NOMO-1 treated with dmso at 0.1 percent for 144 hours (cell line): Measurements from ENCODE around the gene SLC17A9.
A peak's percentile ranks its signal among the peaks of the same experiment; 100 is the strongest.
"Not testable (repeated sequence)": the region's sequence is repeated elsewhere in the genome, so short reads cannot be mapped to it uniquely, and the experiment has no call there.

Experiments used
- DNase-seq: peaks from one replicate; lab custom pipeline; 2025; ENCODE audit not compliant: unreplicated experiment; lab: John Stamatoyannopoulos, UW

Gene SLC17A9

DNA sequence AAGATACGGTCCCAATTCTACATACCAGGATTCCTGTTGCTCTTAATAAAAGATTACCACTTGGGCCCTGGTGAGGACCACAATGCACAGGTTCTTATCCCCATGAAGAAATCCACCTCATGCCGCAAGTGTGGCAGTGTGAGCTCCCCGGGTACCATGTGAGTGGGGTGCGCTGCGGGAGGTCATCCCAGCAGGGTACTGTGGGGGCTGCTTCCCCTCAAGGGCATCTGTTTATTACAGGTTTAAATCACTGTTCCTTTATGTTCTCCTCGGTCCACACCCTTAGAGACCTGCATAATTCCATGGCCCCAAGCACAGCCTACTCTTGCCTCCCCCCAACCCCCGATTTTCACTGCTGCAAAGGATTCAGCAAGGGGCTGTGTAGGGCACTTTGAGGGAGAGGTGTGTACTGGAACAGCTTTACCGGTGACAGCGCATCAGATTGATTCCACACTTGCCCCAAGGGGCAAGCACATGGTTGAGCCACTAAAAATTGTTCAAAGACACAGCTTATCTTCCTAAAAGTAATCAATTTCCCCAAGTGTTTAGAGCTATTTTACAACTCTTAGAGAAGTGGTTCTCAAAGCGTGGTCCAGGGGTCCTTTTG lies 32.4 kb upstream of the SLC17A9 start:
- no peak for DNase-seq

DNA sequence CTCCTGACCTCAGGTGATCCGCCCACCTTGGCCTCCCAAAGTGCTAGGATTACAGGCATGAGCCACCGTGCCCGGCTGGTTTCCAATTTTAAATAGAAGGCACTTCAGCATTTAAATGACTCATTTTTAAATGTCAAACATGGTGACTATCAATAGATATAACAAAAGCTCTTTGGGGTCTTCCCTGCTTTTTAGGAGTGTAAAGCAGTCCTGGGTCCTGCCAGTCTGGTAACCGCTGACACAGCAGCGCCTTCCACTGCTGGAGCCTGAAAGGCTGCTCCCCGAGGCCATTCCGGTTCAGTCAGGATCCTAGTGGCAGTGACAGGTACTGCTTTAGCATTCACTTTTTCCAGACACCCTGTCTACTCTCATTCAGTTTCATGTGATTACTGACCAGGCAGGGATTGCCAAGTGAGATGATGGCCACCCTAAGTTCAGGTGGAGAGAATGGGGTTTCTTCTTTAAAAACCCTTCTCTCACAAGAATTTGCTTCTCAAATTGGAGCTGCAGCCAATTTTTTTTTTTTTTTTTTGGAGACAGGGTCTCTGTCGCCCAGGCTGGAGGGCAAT lies 31.3 kb upstream of the SLC17A9 start:
- DNase-seq, result no peak

DNA sequence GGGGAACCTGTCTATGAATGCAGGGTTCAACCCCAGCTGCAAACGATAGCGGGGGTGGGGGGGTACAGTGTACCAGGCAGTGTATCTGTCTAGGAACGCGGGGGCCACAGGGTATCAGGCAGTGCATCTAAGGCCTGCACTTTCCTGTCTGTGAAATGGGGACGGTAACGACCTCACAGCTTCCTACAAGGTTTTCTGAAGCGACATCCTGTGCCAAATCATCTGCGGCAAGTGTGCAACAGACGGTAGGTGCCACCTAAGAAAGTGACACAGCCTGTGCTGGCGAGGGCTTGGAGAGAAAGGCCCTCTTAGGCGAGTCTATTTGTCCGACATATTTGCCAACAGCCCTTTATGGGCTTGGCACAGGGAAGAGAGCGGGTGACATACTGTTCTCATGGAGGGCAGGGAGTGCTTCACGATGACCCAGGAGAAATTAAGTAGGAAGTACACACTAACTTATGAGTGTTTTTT lies 30.0 kb upstream of the SLC17A9 start:
- DNase-seq, result no peak

DNA sequence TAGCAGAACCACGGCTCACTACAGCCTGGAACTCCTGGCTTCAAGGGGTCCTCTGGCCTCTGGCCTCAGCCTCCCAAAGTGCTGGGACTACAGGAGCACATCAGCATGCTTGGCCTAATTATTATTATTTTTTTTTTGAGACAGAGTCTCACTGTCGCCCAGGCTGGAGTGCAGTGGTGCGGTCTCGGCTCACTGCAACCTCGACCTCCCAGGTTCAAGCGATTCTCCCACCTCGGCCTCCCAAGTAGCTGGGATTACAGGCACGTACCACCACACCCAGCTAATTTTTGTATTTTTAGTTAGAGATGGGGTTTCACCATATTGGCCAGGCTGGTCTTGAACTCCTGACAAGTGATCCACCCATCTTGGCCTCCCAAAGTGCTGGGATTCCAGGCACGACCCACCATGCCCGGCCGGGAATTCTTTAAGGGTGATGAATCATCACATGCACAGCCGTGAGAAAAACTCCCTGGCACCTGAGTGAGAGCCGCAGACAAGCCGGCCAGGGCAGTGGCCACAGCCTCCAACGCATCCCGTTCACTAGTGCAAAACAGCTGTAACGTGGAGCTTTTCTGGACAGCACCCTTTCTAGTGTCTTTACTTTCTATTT lies 29.3 kb upstream of the SLC17A9 start:
- DNase-seq, result not testable (repeated sequence)

DNA sequence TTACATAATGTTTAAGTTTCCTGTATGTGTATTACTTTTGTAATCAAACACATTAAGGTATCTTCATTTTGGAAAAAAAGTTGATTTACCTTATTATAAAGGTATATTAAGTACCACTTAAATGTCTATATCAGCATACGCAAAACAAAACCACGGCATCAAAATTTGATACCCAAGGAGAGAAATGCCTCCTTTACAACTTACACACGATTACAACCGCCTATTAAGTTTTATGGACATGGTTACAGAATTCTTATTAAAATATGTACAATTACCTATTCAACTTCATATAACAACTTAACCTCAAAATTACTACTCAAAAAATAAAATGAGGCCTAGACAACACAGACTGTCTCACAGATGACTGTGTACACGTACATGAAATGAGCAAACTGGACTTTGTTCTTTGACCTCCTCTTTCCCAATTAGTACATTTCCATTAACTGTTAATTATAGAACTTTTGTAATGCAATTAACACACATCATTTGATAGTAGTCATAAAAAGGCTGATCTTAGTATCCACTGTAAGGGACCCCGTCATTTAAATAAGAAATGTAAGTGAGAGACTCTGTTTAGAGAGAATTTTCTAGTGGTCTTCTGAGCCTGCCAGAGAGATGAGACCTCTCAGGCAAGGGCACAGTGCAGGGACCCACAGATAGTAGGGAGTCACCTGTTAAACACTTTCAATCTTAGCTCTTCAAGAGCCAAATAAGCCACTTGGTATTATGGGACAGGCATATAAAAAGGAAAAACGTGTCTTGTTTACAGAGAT lies 28.7 kb upstream of the SLC17A9 start:
- no peak for DNase-seq

DNA sequence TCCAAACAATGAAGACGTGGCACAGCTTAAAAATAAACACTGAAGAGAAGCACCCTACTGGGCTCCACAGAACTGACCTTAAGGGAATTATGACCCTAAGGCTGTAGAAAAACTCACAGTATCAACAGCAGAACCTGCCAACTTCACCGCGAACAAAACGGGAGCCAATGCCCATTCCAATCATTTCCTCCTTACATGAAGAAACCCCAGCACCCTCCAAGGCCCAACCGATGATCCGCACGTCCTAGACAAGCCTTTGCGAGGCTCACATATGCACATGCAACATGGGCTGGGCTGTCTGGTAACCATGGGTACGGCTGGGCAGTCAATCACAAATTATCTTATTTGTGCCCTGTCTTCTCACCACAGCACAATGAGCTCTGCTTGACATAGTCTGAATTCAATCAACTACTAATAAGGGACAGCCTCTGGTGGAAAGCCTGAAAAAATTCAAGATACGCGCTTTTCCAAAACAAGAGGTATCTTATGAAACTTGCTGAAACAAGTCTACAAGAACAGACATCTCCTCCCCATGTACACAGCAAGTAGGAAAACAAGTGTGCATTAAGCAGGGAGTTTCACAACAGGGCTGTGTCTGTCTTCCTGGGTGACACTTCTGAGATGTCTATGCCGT lies 27.9 kb upstream of the SLC17A9 start:
- no peak for DNase-seq

DNA sequence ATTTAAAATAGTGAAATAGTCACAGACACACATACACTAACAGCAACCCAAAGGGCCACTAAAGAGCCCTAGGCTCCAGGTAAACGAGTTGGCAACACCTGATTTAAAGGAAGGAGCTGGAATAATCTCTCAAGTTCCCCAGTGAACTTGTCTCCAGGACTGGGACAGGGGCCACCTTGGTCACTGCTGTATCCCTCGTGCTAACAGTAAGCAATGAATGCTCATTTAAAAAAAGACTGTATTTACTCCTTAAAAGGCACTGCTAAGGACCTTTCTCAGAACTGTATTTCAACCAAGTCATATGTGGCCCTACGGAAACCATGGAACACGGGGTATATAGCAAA lies 27.5 kb upstream of the SLC17A9 start:
- DNase-seq, result no peak

DNA sequence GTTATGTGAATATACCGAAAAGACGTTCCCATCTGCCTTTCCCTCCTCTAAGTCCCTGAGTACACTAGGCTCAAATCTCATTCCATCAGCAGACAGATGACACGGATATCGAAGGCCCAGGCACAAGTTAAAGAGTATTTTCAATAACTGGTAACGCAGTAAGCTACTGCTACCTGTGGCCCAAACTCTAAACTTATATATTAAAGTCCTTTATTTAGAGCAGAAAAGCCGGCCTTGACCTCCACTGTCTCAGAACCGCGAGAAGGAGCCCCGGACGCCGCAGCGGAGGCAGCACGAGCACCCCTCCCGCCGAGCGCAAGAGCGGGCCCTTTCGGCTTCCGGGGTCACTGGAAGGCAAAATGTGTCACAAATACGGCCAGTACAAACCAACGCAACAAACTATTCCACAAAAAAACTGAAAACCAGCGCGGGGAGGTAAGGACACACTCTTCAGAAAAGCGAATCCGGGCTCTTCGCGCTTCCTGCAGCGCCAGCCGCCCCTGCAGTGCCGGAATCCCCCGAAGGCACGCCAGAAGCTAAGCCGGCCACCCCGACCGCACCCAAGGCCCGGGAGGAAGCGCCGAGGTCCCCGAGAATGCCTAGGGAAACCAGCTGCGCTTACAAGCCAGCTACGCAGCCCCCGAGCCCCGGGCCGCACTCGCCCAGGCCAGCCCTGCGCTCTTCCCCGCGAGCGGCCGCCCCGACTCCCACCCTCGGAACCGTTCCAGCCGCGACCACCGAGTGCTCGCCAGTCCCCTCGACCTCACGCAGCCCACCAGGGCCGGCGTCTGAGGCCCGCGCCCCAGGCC lies 26.9 kb upstream of the SLC17A9 start:
- DNase-seq, result no peak

DNA sequence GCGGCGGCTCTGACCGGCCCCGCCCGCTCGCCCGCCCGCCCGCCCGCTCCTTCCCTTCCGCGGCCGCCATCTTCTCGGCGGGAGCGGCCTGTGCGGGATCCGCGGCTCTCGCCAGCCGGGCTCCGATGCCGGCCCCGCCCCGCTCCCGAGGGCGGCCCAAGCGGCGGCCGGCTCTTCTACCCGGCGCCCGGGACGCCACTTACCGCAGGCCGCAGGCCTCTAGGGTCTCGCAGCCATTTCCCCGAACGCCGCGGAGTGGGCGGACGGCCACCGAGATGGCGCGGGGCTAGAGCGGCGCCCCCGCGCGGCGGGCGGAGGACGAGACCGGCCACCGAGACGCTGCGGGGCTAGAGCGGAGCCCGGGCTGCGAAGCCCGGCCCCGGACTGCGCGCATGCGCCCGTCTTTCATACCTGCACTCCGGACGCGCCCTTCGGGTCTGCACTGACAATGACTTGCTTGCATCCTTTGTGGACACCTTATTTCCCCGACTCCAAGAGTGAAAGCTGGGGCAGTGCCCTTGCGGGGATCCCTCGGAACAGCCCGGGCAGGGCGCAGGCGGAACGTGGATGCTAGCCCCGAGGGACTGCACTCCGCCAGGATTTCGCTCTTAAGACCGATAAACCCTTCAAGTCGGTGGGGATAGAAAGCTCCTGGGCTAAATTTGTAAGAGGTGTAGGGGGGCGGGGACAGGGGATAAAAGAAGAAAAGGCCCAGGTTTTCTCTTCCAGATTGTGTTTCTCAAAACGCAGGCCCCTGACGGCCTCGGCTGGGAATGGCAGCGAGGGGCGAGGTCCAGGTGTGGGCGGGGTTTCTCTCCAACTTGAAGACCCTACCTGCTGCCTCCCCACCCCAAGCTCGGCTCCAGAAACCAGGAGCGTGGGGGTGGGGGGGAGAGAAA lies 26.0 kb upstream of the SLC17A9 start, which contains the start of gene DIDO1:
Gene DIDO1 (minus strand): TSS at position 277 of the 899 bp plus-strand sequence.
- peak; percentile 91 for DNase-seq

DNA sequence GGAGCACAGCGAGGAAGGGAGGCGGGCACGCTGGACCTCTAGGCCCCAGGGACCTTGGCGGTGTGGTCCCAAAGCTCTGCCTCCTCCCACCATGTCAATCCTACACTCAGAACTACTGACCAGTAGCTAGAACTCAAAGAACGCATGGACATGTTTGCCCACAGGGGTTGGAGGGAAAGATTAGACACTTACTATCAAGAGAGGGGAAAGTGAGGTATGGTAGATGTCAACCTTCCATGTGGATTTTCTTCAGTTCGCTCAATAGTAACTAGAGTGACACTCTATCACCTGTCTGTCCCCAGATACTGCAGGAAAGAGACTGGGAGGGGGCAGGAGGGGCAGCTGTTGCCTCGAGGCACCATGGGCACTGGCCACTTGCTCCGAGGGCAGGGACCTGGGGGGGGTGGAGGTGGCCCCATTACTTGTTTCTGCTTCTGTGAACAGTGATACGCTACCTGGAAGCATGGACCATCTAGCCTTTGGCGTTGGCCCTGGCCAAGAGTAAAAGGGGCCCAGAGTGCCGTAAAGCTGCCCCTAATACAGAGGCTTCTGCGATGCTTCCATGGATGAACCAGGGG lies 25.3 kb upstream of the SLC17A9 start:
- DNase-seq, result no peak

DNA sequence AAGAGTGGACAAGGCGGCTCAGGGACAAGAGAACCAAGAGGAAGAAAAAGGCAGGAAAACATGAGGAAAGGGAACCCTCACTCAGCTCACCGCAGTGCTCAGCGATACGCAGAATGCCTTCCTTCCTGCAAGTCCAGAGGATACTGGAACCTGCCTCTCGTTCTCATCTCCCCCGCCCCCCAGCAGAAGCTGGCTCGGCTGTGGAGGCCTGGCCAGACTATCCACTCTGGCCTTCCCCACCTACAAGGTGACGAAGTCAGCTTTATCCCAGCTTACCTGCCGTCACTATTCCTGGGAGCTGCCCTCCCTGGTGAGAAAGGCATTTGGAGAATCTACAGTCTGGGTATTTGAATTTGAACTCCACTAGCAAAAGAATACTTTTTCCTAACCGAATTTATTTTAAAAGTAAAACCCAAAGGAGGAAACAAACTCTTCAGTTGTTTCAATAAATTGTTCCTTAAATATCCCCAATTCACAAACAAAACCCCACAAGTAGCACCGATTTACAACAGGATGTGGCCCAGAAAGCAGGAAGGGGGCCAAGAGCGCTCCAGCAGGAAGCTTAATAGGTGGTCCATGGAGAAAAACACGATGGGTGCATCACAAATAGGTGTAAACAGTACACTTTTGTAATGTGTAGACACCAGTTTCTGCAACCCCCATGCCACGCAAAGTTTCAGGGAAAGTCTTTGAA lies 24.1 kb upstream of the SLC17A9 start:
- DNase-seq, result no peak

DNA sequence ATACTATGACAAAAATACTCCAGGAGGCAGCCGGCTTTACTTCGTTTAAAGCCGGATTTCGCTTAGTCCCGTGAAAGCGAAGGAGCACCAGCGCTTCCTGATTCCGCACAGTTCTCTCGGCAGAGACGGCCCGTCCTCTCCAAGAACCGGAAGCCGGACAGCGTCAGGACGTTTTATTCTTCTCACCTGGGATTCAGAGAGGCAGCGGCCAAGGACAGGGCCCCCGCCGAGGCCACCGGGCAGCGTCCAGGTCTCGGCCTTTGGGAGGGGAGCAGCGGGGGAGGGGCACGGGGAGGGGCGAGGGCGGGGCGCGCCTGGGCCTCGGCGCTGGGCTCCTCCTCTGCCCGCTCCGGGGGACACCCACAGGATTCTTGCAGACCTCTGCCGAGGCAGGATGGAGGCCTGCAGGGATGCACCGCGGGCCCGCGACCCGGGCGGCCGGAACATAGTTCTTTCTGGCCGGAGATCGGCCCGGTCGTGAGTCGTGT lies 23.4 kb upstream of the SLC17A9 start:
- DNase-seq, result peak; percentile 22

DNA sequence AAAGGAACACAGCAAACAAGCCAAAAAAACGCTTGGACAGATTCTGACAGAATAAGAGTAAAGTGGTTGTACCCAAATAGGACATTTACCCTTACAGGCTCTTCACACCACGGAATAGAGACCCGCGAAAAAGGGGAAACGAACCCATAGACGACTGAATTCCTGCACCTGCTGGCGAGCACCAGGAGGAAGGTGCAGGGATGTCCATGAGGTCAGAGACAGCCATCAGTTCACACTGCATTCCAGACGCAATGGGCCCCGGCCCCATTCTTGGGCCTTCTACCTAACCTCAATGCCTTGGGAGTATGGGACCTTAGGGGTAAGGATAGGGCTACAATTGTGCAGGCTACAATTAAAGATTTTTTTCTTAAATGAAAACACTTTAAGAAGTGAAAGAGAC lies 21.0 kb upstream of the SLC17A9 start:
- no peak for DNase-seq

DNA sequence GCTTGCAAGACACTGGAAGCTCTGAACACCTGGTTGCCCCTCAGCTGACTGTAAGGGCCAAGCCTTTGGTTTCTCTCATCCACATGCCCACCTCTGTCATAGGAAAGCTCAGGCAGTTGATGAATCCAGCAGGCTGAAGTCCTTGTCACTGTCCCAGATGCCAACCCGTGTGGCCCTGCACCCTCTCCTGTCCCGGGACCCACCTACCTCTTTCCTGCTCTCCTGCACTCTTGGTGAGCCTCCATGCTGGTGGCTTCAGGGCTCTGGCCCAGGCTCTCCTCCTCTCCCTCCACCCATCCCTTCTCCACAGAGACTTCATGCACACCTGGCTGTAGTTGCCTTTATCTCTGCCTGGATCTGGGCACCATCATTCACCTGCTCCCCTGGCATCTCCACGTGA lies 18.5 kb upstream of the SLC17A9 start:
- no peak for DNase-seq

DNA sequence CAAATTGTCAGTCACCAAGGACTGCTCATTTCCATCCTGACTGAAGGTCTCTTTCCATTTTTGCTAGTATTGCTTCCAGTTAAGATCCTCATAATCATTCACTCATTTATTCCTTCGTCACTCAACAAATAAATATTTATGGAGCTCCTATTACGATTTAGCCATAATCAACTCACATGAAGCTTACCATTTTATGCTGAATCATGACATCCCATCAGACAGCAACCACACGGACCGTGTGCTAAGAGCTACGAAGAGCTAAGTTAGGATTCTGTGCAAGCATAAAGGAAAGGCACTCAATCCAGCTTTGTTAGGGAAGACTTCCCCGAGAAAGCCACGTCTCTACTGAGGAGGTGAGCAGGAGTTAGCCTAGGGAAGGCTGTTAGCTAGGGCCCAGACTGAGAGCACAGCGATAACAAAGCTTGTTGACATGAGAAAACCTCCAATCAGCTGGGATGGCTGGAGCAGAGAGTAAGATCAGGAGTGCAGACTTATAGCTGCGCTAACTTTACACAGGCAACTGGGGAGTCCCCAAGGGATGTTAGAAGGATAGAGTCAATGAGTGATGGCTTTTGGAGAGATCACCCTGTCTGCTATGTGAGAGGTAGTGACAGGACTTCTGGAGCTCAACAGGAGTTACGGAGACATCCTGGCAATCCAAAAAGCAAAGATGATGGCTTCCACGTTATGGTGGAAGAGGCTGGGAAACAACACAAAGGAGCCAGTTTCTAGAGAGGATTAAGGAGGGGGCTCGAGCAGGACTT lies 17.1 kb upstream of the SLC17A9 start:
- DNase-seq, result no peak

DNA sequence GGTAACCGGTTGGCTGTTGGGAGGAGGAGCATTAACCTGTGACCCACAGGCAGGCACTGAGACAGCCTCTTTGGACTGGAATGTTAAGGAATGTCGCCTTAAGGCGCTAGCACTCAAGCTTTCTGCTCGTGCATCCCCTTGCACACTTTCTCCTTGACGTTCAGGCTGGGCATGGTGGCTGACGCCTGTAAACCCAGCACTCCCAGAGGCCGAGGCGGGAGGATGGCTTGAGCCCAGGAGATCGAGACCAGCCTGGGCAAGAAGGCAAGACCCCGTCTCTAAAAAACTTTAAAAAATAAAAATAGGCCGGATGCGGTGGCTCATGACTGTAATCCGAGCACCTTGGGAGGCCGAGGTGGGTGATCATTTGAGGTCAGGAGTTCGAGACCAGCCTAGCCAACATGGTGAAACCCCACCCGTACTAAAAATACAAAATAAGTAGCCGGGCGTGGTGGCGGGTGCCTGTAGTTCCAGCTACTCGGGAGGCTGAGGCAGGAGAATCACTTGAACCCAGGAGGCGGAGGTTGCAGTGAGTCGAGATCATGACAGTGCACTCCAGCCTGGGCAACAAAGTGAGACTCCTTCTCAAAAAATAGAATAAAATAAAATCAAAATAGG lies 16.4 kb upstream of the SLC17A9 start:
- DNase-seq, result no peak
